Left renal pelvis (tissue), 4 donors: Measurements from ENCODE around the gene WDR27. TPM values are rescaled to one million over a fixed set of nuclear protein-coding genes. Genes with fewer than 3 reads are reported as not detected.

Experiments
- DNase-seq, 4 donors: peaks; one replicate each; pipeline ENCODE4 v3.0.0-alpha.2; 2013; ENCODE audit warnings: low read depth in 4 of 4, low spot score in 3 of 4
- polyA plus RNA-seq, 4 donors: library from polyadenylated mRNA; unstranded; fragments of 120-200 nt; gene quantifications; one replicate each; pipeline ENCODE4 v1.2.1, GENCODE V29; 2013; ENCODE audit not compliant: insufficient read length in 4 of 4

Gene WDR27
- polyA plus RNA-seq, 4 donors: 35.9 to 88.8 (median 59.5) TPM

- DNase-seq: no peak
These were observed 133.3 kb downstream of the WDR27 start for GRCh38 chr6:169568314-169569087.

GRCh38 chr6:169567819-169568218, 134.0 kb downstream of the WDR27 start:
- no peak for DNase-seq

GRCh38 chr6:169566961-169567750, 134.7 kb downstream of the WDR27 start:
- DNase-seq: no peak

- DNase-seq: no peak
These were observed 135.5 kb downstream of the WDR27 start for GRCh38 chr6:169566319-169566718.

GRCh38 chr6:169564453-169565240, 137.2 kb downstream of the WDR27 start:
- no peak for DNase-seq

- DNase-seq: no peak
These were observed 140.2 kb downstream of the WDR27 start for GRCh38 chr6:169561665-169562064.

GRCh38 chr6:169559592-169559991, 142.2 kb downstream of the WDR27 start:
- DNase-seq: no peak

GRCh38 chr6:169558774-169559441, 142.9 kb downstream of the WDR27 start:
- DNase-seq: no peak

GRCh38 chr6:169558378-169558773, 143.5 kb downstream of the WDR27 start:
- DNase-seq: no peak

- no peak for DNase-seq
These were observed 143.9 kb downstream of the WDR27 start for GRCh38 chr6:169557887-169558286.

- DNase-seq: no peak
These were observed 144.9 kb downstream of the WDR27 start for GRCh38 chr6:169556758-169557548.

GRCh38 chr6:169555971-169556617, 145.7 kb downstream of the WDR27 start:
- no peak for DNase-seq

GRCh38 chr6:169545982-169546381, 155.8 kb downstream of the WDR27 start:
- DNase-seq: no peak

GRCh38 chr6:169543704-169544103, 158.1 kb downstream of the WDR27 start:
- DNase-seq: no peak

GRCh38 chr6:169542491-169542890, 159.3 kb downstream of the WDR27 start:
- no peak for DNase-seq

GRCh38 chr6:169539176-169539897, 162.5 kb downstream of the WDR27 start:
- no peak for DNase-seq

GRCh38 chr6:169536446-169537170, 165.2 kb downstream of the WDR27 start:
- no peak for DNase-seq

GRCh38 chr6:169534039-169534421, 167.8 kb downstream of the WDR27 start:
- no peak for DNase-seq
